Measurements from ENCODE around the gene TARS2.

Gene TARS2, protein sequence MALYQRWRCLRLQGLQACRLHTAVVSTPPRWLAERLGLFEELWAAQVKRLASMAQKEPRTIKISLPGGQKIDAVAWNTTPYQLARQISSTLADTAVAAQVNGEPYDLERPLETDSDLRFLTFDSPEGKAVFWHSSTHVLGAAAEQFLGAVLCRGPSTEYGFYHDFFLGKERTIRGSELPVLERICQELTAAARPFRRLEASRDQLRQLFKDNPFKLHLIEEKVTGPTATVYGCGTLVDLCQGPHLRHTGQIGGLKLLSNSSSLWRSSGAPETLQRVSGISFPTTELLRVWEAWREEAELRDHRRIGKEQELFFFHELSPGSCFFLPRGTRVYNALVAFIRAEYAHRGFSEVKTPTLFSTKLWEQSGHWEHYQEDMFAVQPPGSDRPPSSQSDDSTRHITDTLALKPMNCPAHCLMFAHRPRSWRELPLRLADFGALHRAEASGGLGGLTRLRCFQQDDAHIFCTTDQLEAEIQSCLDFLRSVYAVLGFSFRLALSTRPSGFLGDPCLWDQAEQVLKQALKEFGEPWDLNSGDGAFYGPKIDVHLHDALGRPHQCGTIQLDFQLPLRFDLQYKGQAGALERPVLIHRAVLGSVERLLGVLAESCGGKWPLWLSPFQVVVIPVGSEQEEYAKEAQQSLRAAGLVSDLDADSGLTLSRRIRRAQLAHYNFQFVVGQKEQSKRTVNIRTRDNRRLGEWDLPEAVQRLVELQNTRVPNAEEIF
- total RNA-seq, result 25.0 reads per million, percentile 52 among the genes with 10 or more reads in this experiment

DNA sequence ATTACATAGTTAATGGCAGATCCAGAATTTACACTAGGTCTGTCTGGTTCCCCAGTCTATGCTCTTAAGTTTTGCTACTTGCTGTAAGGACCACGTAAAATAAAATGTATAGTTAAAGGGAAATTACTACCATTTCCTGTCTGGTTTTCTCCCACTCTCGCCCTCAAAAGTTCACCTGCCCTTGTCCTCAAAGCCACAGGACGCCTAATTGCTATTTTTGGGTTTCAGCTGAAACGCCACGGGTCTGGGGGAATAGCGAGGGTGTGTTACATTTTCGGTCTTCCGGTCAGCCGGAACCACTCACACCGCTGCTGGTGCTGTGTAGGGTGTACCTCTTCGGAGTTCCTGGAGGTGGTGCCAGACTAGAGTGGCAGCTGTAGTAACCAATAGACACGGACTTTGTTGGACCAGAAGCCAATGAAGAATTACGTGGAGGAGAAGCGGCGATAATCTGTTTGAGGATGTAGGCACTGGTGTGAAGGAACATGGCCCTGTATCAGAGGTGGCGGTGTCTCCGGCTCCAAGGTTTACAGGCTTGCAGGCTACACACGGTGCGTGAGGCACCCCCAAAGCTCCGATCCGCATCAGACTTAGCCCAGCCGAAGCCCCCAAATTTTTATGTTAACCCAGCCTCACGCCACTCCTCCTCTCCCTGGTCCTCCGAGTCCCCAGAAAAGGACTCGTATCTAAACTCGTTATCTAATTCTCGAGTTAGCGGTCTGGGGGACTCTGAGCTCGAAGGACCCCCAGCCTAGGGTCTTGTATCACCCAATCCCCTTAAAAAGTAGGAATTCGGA lies at the start of gene TARS2:
TARS2 (plus strand) TSS at position 454 of the 797 bp plus-strand sequence; CDS start at position 486, 32 bp downstream.
- DNase-seq, result peak; percentile 92

DNA sequence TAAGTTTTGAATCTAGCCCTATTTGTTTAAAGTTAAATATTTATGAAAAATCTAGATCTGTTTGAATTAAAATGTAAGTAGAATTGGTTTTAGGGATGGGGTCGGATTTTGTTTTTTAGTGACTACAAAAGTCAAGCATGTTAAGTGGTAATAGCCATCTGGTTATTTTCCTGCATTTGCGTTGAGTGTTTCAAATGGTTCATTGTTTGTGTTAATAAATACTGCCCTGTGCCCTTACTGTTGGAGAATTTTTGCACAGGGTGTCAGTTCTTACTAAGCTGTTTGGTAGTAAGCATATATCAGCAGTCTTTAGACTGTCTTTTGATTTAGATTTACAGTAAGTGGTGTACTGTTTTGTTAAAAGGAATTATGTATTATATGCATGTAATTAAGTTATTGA lies 46.1 kb upstream of the TARS2 start:
- DNase-seq, result no peak

DNA sequence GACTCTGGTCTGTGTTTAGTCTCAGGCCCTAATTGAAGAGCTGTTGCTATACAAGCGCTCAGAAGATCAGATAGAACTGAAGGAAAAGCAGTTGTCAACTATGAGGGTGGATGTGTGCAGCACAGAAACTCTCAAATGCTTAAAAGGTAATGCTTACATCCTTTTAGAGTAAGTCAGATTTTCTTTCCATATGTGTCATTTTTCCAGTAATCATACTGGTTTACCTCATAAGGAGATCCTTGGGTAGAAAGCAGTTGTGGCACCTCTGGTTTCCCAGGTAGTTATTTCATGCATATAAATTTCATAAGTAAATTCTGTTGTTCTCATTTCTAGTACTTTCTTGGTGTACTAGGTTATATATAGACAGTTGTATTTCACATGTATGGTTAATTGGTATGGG lies 43.0 kb upstream of the TARS2 start:
- no peak for DNase-seq

DNA sequence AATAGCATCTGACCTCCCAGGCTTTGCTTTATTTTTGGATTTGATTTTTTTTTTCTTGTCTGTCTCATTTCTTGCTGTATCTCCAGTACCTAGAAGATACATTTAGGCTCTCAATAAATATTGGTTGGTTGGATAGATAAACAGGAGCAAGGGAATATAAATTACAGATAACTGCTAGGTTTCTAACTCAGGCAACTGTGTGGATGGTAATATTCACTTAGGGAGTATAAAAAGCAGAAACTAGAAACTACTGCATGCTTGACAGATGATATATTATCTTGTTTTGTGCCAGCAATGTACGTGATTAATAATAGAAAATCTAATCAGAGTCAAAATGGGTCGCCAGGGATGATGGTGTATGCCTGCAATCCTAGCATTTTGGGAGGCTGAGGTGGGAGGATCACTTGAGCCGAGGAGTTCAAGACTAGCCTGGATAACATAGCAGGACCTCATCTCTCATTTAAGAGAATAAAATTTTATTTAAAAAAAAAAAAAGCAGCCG lies 31.0 kb upstream of the TARS2 start:
- DNase-seq, result no peak

DNA sequence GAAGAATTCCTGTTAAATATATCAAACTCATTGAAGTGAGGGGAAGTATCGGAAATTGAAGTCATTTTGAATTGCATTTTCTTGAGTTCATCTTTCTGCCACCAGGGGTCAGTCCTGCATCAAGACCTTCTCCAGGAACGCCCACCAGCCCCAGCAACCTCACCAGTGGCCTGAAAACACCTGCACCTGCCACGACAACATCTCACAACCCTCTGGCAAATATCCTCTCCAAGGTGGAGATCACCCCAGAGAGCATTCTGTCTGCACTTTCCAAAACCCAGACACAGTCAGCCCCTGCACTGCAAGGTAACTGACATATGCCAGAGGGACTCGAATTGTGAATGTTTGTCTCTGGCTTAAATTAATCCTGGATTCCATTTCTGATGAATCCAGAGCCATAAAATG lies 22.8 kb upstream of the TARS2 start:
- DNase-seq, result peak; percentile 65

DNA sequence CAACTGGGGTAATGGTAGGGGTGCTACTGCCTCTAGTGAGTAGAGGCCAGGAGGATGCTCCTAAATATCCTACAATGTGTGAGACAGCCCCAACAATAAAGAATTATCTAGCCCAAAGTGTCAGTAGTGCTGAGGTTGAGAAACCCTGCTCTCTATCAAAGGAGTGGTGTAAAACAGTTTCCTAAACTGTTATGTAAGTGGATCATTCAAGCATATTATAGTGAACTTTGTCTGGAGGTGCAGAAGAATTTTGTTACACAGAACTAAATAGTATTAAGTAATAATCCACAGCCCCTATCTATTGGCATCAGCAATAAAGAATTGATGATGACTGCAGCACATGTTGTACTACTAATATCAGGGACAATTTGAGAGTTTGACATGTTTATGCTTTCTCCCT lies 20.3 kb upstream of the TARS2 start:
- no peak for DNase-seq

DNA sequence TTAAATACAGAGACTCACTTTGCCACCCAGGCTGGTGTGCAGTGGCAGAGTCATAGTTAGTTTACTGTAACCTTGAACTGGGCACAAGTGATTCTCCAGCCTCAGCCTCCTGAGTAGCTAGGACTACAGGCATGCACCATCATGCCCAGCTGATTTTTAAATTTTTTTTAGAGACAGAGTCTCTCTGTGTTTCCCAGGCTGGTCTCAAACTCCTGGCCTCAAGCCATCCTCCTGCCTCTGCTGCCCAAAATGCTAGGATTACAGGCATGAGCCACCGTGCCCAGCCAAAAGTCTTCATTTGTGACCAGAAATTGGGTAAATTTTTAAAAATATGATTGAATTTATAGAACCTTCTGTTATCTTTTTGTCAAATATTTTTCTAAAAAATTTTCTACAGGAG lies 17.9 kb upstream of the TARS2 start:
- DNase-seq, result no peak

DNA sequence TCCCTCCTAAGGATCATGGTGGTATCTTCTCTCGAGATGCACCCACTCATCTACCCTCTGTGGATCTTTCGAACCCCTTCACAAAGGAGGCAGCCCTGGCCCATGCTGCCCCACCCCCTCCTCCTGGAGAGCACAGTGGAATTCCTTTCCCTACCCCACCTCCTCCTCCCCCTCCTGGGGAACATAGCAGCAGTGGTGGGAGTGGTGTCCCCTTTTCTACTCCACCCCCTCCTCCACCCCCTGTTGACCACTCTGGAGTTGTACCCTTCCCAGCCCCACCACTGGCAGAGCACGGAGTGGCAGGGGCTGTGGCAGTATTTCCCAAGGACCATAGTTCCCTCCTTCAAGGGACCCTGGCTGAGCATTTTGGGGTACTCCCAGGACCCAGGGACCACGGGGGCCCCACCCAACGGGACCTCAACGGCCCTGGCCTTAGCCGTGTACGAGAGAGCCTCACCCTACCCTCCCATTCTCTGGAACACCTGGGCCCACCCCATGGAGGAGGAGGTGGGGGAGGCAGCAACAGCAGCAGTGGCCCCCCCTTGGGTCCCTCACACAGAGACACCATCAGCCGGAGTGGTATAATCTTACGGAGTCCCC lies 14.5 kb upstream of the TARS2 start:
- DNase-seq, result no peak

DNA sequence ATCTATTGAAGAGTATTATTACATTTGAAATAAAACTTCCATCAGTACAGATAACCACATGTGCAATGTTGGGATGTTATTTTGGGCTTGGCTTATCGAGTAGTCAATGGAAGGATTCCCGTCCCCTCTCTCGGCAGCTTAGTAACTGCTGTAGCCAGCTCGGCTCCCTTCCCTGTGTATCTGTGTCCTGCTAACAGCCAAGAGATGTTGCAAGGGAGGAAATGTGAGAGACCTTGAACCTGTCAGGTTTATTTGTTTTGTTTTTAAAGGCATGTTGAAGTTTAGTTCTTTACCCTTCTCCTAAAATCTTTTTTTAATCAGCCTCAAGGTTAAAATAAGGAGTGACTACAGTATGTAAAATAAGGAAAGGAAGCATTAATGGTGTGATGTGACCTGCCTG lies 13.6 kb upstream of the TARS2 start:
- no peak for DNase-seq

DNA sequence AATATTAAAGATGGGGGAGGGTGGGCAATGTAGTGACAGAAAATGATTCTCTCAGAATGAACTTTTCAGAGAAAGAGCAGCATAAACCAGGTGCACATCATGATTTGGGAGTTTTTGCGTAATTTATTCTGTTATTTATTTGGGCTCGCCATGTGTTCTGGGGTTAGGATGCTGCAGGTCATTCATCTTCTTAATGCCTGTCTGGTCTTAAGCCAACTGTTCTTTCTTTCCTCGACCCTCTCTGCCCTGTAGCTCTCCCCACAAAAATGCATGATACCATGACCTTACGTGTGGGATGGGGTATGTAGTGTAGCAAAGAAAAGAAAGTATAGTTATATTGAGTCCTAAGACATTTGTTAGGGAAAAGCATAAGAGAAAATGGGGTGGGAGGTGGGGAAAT lies 12.3 kb upstream of the TARS2 start:
- DNase-seq, result no peak

DNA sequence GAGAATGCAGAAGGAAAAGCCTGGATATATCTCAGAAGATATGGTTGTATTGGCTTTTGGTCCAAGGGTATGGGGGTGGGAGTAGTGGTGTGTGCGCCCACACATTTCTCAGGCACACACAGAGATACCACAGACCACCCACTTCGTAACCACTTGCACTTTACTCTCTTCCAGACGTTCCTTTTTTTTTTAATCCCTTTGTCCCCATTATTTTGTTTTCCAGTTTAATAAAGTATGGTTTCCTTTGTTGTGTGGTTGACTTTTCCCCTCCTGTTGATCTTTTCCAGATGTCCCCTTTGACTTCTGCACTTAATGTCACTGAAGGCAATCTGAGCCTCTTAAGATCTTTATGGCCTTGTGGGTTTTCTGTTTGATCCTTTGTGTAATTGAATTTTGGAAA lies 10.5 kb upstream of the TARS2 start:
- DNase-seq, result no peak

DNA sequence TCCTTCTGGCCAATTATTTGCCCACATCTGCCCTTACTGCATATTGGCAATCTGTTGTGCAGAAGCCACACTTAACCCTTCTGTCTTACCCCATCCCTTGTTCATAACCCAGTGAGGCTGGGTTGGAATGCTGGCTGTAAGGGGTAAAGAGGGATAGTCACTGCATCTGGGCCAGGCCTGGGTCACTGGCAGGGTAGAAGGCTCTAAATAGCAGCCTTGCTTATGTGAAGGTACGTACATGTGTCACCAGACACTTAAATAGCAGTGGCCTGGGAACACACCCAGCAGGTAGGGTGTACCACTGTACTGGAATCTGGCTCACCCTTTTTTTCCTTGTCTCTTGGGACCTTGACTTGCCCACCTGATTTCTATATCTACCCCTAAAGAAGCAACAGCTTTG lies 9.9 kb upstream of the TARS2 start:
- DNase-seq, result no peak

DNA sequence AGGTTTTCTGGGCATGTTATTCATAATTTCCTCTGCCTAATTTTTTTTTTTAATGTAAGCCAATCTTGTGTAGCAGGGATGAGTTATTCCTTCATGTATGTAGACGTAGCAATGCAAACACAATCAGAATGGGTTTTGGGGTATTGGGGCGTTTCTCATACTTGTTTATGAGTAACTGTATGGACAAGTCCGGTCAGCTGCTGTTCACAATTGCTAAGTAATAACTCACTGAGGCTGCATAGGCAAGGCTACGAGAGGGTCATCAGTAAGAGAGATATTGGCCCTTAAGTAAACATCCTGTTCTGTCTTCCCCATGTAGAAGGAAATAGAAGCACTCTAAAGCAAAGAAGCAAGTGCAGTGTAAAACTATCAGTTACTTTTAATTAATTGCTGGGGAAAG lies 9.5 kb upstream of the TARS2 start:
- DNase-seq, result no peak

DNA sequence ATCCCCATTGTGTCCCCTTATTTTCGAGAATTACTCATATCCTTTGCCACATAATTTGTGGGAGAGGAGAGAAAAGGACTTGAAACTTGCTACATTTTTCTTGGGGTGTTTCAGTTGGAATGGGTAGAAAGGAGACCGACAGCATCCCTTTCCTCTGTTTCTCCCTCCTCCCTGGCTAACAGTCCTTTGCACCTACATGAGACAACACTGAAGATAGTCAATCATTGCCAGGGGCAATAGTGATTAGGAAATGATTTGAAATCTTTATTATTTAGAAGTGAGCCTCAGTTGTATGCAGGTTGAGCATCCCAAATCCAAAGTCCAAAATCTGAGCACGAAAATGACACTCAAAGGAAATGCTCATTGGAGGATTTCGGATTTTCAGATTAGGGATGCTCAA lies 7.8 kb upstream of the TARS2 start:
- no peak for DNase-seq

DNA sequence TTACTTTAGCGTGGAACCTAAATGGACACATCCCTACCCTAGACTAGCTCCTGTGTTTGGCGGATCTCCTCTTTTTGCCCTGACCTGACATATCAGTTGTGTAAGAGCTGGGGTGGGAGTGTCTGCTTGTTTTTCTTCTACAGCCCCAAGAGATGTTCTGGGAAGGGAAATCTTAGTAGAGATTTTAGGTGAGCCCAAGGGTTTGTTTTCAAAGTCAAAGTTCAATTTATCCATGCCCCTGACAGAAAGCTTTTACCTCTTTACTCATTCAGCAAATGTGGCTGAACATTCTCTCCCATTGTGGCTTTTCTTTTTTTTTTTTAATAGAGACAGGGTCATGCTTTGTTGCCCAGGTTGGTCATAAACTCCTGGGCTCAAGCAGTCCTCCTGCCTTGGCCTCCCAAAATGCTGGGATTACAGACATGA lies 7.3 kb upstream of the TARS2 start:
- no peak for DNase-seq

DNA sequence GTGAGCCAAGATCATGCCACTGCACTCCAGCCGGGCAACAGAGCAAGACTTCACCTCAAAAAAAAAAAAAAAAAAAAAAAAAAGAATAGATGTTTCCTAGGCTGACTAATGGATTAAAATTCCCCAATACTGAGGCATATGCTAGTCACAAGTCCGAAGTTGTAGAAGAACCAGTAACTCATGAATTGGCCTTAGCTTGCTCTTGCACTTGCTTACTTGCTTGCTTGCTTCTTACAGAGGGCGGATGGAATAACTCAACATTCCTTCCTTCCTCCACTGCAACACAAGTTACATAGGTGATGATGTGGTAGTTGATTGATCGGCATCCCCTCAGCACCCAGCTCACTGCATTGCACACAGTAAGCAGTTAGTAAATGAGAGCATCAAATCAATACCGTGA lies 2.8 kb upstream of the TARS2 start:
- no peak for DNase-seq

DNA sequence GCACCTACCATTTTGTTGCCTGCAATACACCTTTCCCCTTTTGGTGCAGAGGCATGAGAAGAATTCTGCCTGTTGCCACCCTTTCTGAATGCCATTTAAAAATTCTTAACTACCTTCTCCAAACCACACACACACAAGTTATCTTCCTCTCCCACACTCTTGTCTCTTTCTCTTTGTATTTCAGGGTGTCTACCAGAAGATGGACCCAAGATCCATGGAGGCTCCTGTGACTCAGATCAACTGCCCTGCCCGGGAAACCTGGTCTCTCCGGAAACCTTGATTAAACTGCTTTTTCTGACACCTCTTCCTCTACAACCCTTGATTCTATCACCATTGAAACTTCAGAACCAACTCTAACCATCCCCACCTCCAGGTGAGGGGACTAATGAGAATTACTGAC lies 2.4 kb upstream of the TARS2 start:
- no peak for DNase-seq

DNA sequence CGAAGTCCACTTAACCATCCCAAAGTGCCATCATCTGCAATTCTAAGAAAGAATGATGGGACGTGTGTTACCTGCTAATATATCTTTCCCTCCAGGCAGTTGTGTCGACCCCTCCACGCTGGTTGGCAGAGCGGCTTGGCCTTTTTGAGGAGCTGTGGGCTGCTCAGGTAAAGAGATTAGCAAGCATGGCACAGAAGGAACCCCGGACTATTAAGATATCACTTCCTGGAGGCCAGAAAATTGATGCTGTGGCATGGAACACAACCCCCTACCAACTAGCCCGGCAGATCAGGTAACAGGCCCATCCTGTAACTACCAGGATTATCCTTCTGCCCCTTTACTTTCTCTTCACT lies 520 bp downstream of the TARS2 start:
- no peak for DNase-seq

DNA sequence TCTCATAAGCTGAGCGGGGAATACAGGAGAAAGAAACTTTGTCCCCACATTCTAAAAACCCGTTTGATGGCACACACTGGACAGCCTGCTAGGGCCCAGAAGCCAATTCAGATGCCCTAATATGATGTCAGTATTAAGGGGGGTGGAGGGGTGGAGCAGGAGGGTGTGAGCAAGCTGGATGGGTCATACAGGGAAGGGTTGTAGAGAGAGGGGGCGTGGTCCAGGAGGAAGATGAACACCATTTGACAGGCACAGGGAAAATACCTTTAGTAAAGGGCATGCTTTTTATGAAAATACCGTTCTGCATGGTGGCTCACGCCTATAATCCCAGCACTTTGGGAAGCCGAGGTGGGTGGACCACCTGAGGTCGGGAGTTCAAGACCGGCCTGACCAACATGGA lies 6.0 kb downstream of the TARS2 start:
- no peak for DNase-seq

DNA sequence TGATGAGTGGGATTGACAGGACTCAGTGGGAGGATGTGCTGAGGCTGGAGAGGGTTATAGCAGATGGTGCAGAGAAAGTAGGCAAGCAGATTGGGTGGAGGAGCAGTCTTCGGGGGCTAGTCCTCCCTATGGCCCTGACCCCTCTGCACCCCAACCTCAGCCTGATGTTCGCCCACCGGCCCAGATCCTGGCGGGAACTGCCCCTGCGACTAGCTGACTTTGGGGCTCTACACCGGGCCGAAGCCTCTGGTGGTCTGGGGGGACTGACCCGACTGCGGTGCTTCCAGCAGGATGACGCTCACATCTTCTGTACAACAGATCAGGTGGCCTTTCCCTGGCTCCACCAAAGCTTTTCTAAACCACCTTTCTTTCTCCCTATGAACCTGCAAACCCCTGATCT lies 11.1 kb downstream of the TARS2 start:
- DNase-seq, result no peak

DNA sequence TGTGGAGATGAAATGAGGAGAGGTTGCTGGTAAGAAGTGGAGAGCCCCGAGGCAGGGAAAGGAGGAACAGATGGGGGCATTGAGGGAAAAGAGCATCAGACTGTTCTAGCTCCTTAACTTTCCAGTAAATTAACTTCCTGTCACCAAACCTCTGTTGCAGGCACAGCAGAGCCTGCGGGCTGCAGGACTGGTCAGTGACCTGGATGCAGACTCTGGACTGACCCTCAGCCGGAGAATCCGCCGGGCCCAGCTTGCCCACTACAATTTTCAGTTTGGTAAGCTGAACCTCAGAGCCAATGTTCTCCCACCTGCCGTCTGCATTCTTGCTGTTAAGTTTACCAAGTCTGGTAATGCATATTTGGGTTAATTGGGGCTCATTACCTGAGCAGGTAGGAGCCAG lies 18.2 kb downstream of the TARS2 start:
- no peak for DNase-seq

DNA sequence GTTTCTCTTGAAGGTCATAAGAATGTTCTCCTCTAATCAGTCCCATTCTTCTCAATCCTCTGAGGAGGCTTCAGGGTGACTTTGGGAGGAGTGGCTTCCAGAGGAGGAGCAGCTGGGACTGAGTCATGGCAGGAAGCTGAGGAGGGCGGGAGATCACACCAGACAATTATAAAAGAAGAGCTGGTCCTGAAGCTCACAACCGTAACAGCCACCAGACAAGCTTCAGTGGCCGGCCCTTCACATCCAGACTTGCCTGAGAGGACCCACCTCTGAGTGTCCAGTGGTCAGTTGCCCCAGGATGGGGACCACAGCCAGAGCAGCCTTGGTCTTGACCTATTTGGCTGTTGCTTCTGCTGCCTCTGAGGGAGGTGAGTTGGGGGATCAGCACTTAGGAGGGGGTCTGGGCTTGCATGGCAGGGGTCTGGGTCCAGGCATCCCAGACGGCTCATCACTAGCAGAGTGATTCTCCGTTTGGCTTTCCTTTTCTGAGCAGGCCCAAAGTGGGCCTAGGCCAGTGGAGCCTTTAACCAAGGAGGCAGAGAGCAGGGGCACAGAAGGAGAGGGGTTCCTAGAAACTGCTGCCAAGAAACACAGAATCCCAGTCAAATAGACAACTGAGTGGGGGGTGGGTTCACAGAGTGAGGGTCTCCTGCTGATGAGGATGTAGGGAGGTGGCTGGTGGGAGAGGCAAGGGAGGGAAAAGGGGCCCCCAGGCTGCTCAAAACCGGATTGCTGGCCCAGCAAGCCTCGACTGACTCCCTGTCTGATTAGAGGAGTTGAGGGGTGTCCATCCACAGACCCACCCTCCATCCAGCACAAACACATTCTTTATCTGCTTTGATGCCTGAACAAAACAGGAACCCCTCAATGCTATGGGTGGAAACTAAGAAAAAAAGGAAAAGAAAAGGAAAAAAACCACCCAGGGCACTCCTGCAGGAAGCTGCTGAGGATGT lies 21.0 kb downstream of the TARS2 start, which contains the start of gene ECM1:
ECM1 (plus strand) TSS at position 198 of the 953 bp plus-strand sequence; CDS start at position 299, 101 bp downstream.
- DNase-seq, result no peak
